ENCODE measurements around the gene NAXD. TPM values are rescaled to one million over a fixed set of nuclear protein-coding genes. Genes with fewer than 3 reads are reported as not detected.

NAXD gene
- total RNA-seq, 1 donor = 9.8 TPM

DNA sequence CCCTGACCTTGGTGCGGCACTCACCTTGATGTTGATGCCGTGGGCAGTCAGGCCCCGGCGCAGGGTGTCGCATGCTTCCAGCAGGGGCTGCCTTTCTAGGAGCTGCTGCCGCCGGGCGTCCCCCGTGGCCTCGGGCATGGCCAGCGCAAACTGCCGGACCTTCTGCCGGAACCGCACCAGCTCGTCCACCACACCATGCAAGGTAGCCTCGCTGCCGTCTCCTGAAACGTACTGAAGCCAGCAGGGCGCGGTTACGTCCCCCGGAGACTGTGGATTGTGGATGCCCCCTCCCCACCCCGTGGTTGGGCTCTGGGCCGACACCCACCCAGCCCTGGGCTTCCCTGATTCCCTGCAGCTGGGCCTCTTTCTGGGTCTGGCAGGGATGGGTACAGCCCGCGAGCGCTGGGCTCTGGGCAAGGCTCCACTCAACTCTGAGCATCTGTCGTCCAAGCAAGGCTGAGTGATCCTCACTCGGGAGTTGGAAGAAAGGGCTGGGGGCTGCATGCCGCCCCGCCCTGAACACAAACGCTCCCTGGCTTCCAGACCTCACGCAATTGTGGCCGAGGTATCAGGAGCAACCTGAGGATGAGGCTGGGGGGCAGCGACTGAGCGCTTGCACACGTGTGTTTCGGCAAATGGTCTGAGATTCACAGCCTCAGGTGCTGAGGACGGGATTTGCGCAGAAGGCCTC, 27.1 kb downstream of the NAXD start:
- H3K4me1 ChIP-seq (ENCODE audit: insufficient read depth, low read length) = peaks cover 14% of the 10 kb centered on the region
- H3K4me3 ChIP-seq (ENCODE audit: low read length) = no peak overlapping the region
- H3K9me3 ChIP-seq (ENCODE audit: low read depth, low read length) = no peaks in the 10 kb centered on the region
- H3K27me3 ChIP-seq (ENCODE audit: insufficient read depth, low read length) = no peaks in the 10 kb centered on the region

- no peaks in the 10 kb centered on the region for H3K9me3 ChIP-seq (ENCODE audit: low read depth, low read length)
- peaks cover 14% of the 10 kb centered on the region for H3K4me1 ChIP-seq (ENCODE audit: insufficient read depth, low read length)
- no peak overlapping the region for H3K4me3 ChIP-seq (ENCODE audit: low read length)
- no peaks in the 10 kb centered on the region for H3K27me3 ChIP-seq (ENCODE audit: insufficient read depth, low read length)
These were observed 28.0 kb downstream of the NAXD start for GRCh38 chr13:110643324-110643723.

DNA sequence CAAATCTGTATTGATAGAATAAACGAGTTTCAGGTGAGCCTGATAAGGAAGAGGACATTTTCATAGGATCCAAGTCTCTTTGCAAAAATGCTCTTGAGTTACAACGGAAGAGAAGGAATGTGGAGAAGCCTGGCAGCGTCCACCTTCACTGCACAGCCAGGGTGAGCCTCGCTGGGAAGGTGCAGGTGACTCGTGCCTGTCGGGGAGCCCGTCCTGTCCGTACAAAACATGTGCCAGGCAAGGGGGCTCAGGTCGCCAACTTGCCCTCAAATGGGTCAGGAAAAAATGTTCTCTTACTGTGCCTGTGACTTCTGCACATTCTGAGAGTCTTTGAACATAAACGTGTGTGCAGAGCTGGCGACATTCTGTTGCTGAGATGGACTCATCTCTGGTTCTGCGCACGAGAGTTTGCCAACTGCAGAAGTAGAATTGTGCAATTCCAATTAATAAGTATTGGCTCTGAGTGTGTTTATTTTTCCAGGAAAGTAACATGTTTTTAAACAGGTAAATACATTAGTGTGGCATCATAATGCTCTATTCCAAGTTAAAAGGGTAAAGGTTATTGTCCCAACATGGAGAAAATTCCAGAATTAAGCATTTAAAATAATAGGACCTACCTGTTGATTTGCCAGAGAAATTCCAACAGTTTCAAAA, 28.6 kb downstream of the NAXD start:
- Histone ChIP-seq H3K9me3 (ENCODE audit: low read depth, low read length) (no peaks in the 10 kb centered on the region), H3K4me3 (ENCODE audit: low read length) (no peak overlapping the region), H3K27me3 (ENCODE audit: insufficient read depth, low read length) (no peaks in the 10 kb centered on the region), H3K4me1 (ENCODE audit: insufficient read depth, low read length) (peaks cover 14% of the 10 kb centered on the region)

DNA sequence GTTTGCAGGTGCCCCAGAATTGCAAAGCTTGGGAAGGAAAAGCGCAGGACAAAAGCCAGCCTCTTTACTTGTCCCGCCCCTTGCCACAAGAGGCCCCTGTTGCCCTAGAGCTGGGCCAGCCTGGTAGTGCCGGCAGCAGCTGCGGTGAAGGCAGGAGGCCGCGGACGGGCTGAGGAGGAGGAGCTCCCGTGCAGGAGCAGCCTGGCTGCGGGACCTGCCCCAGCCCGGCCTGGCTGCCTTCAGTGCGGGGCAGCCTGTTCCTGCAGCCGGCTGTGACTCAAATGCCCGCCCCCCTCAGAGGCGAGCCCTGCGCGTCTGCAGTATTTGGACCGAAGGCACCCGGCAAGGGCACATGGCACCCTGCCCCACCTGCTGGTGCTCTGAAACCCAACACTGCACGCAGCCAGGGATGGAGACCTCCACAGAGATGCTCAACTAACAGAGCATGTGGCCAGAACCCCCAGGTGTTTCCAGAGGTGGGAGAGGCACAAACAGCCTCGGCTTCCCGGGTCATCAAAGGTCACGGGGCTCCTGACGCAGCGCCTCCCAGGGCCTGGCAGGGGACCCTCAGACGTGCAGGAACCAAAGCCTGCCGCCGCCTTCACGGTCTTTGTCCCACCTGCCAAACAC, 29.7 kb downstream of the NAXD start:
- no peaks in the 10 kb centered on the region for H3K27me3 ChIP-seq (ENCODE audit: insufficient read depth, low read length)
- no peaks in the 10 kb centered on the region for H3K9me3 ChIP-seq (ENCODE audit: low read depth, low read length)
- peaks cover 14% of the 10 kb centered on the region for H3K4me1 ChIP-seq (ENCODE audit: insufficient read depth, low read length)
- H3K4me3 ChIP-seq (ENCODE audit: low read length) = no peak overlapping the region

DNA sequence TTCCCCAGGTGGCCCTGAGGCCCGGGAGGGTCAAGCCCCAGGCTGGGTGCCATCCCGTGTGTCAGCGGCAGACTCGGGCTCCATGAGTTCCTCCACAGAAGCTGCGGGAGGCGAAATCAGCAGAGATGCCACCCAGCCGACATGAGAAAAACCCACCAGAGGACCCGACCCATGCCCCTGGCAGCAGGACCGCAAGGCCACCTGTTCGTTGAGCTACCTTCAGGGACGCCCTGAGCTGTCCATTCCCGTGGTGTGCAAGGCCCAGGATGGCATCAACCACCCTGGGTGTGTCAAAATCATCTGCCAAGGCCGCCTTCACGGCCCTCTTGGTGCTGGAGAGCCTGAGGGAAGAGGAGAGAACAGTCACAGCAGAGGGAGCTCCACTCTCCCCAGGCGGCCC, 30.4 kb downstream of the NAXD start:
- no peaks in the 10 kb centered on the region for H3K27me3 ChIP-seq (ENCODE audit: insufficient read depth, low read length)
- no peak overlapping the region for H3K4me3 ChIP-seq (ENCODE audit: low read length)
- no peaks in the 10 kb centered on the region for H3K9me3 ChIP-seq (ENCODE audit: low read depth, low read length)
- H3K4me1 ChIP-seq (ENCODE audit: insufficient read depth, low read length) = peaks cover 14% of the 10 kb centered on the region

DNA sequence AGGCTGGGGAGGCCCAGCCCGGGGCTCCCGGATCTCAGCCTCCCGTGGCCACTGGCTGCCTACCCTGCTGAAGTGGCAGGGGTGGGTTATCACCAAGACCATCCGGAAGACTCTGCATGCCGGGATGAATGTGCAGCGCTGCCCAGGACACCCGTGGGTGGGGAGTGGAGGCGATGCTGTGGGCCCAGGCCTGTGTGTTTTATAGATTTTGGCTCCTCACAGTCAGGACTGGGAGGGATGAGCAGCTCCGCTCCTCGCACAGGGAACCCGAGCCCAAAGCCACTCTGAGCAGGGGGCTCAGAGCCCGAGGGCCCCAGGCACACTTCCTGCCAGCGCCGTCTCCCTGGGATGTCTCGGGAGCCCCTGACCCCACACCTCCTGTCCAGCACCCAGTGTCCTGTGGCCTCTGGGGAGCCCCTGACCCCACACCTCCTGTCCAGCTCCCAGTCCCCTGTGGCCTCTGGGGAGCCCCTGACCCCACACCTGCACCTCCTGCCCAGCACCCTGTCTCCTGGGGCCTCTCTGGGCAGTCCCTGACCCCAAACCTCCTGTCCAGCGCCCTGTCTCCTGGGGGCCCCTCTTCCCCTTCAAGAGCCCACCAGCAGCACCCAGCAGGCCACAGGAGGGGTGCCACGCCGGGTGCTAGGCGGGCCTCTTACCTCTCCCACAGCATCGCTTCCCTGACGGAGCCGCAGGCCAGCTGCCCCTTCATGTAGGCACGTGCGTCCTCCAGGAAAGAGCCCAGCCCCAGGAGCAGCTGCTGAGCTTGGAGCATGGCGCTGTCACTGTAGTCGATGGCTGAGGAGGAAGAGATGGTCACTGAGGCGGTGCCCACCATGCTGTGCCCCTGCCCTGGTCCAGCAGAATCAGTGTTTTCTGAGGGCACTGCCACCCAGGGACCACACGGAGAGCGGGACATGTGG, 31.4 kb downstream of the NAXD start:
- H3K27me3 ChIP-seq (ENCODE audit: insufficient read depth, low read length) = no peaks in the 10 kb centered on the region
- no peaks in the 10 kb centered on the region for H3K9me3 ChIP-seq (ENCODE audit: low read depth, low read length)
- H3K4me3 ChIP-seq (ENCODE audit: low read length) = no peak overlapping the region
- peaks cover 19% of the 10 kb centered on the region for H3K4me1 ChIP-seq (ENCODE audit: insufficient read depth, low read length)

GRCh38 chr13:110647365-110647737, 32.0 kb downstream of the NAXD start:
- peaks cover 21% of the 10 kb centered on the region for H3K4me1 ChIP-seq (ENCODE audit: insufficient read depth, low read length)

GRCh38 chr13:110648146-110648819, 32.9 kb downstream of the NAXD start:
- H3K4me1 ChIP-seq (ENCODE audit: insufficient read depth, low read length) = peaks cover 26% of the 10 kb centered on the region
- H3K27me3 ChIP-seq (ENCODE audit: insufficient read depth, low read length) = no peaks in the 10 kb centered on the region
- no peak overlapping the region for H3K4me3 ChIP-seq (ENCODE audit: low read length)
- H3K9me3 ChIP-seq (ENCODE audit: low read depth, low read length) = no peaks in the 10 kb centered on the region

More at GRCh38 chr13:110647365-110647737, 32.0 kb downstream of the NAXD start:
- no peaks in the 10 kb centered on the region for H3K27me3 ChIP-seq (ENCODE audit: insufficient read depth, low read length)
- no peak overlapping the region for H3K4me3 ChIP-seq (ENCODE audit: low read length)
- H3K9me3 ChIP-seq (ENCODE audit: low read depth, low read length) = no peaks in the 10 kb centered on the region

DNA sequence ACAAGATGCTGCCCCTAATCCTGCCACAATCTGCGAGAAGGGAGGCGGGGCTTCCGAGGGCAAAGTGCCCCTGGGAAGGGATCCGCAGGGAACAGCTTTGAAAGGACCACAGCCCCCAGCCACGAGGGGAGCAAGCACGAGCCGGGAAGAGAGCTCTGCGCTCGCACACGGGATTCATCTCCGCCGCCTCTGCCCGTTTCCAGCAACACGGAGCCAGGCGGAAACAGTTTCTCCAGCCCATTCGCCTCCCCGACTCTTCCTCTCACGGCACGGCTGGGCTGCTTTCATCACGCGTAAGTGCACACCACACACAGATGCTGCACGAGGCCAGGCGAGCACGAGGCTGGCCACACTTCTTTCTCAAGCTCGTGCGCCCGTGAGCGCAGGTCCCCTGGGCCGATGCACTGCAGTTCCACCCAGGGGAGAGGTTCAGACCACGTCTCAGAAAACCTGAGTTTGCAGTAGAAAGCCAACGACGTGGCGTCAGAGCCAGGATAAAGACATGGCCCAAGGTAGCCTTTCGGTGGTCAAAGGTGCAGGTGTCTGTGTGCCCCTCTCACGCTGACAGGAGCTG, 33.6 kb downstream of the NAXD start:
- Histone ChIP-seq H3K27me3 (ENCODE audit: insufficient read depth, low read length) (no peaks in the 10 kb centered on the region), H3K4me1 (ENCODE audit: insufficient read depth, low read length) (peaks cover 26% of the 10 kb centered on the region), H3K9me3 (ENCODE audit: low read depth, low read length) (no peaks in the 10 kb centered on the region), H3K4me3 (ENCODE audit: low read length) (no peak overlapping the region)

- peaks cover 24% of the 10 kb centered on the region for H3K4me1 ChIP-seq (ENCODE audit: insufficient read depth, low read length)
These were observed 34.2 kb downstream of the NAXD start for GRCh38 chr13:110649551-110649950.

DNA sequence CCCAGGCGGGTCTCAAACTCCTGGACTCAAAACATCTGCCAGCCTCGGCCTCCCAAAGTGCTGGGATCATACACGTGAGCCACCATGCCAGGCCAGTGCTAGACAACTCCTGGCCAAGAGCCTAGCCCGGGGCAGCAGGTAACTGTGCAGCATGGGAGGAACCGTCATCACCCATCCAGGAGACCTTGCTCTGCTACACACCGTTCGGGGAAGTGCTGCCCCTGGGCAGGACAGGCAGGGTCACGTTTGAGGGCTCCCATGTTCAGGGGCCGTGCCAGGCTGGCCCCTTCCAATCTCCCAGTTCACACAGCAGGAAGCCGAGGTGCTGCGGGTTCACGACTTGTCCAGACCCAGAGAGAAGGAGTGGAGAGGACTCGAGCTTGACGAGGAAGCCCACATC, 35.1 kb downstream of the NAXD start:
- H3K27me3 ChIP-seq (ENCODE audit: insufficient read depth, low read length) = no peaks in the 10 kb centered on the region

More at GRCh38 chr13:110649551-110649950, 34.2 kb downstream of the NAXD start:
- no peak overlapping the region for H3K4me3 ChIP-seq (ENCODE audit: low read length)
- no peaks in the 10 kb centered on the region for H3K9me3 ChIP-seq (ENCODE audit: low read depth, low read length)
- no peaks in the 10 kb centered on the region for H3K27me3 ChIP-seq (ENCODE audit: insufficient read depth, low read length)

GRCh38 chr13:110651271-110651670, 35.9 kb downstream of the NAXD start:
- no peaks in the 10 kb centered on the region for H3K27me3 ChIP-seq (ENCODE audit: insufficient read depth, low read length)
- H3K4me3 ChIP-seq (ENCODE audit: low read length) = no peak overlapping the region
- peaks cover 20% of the 10 kb centered on the region for H3K4me1 ChIP-seq (ENCODE audit: insufficient read depth, low read length)
- H3K9me3 ChIP-seq (ENCODE audit: low read depth, low read length) = no peaks in the 10 kb centered on the region

More for the DNA sequence above, 35.1 kb downstream of the NAXD start:
- Histone ChIP-seq H3K4me1 (ENCODE audit: insufficient read depth, low read length) (peaks cover 15% of the 10 kb centered on the region), H3K4me3 (ENCODE audit: low read length) (no peak overlapping the region), H3K9me3 (ENCODE audit: low read depth, low read length) (no peaks in the 10 kb centered on the region)

- H3K4me3 ChIP-seq (ENCODE audit: low read length) = no peak overlapping the region
- H3K27me3 ChIP-seq (ENCODE audit: insufficient read depth, low read length) = no peaks in the 10 kb centered on the region
- H3K4me1 ChIP-seq (ENCODE audit: insufficient read depth, low read length) = peaks cover 25% of the 10 kb centered on the region
- H3K9me3 ChIP-seq (ENCODE audit: low read depth, low read length) = no peaks in the 10 kb centered on the region
These were observed 36.4 kb downstream of the NAXD start for GRCh38 chr13:110651726-110652230.

DNA sequence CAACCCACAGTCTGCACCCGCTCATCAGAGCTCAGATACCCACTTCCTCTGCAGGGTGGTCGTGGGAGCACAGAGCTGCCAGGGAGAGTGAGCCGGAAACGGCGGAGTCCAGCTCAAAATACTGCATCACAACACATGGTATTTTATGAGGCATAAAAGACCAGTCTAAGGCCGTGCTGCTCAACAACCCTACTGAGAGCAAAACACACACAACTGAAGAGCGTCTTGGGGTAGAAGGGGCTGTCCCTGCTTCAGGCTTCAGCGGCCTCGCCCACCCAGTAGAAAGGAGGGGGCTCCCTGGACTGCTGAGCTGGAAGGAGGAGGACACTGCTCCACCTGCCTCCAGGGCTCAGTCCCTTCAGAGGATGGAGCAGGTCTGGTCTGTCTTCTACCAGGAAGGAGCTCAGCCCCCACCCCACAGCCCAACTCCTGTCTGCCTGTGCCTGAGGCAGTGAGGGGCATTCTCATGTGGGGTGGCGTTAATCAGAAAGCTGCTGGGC, 36.9 kb downstream of the NAXD start:
- Histone ChIP-seq H3K9me3 (ENCODE audit: low read depth, low read length) (no peaks in the 10 kb centered on the region), H3K4me3 (ENCODE audit: low read length) (no peak overlapping the region), H3K27me3 (ENCODE audit: insufficient read depth, low read length) (no peaks in the 10 kb centered on the region)

More for the DNA sequence above, 36.9 kb downstream of the NAXD start:
- H3K4me1 ChIP-seq (ENCODE audit: insufficient read depth, low read length) = peaks cover 28% of the 10 kb centered on the region

Measured in mononuclear cell (primary cell).